Globus pallidus (tissue), 1 donor: ENCODE data around the gene MEIS2.

Experiments
- DNase-seq: peaks from one replicate; pipeline ENCODE4 v3.0.0-alpha.2; 2015; ENCODE audit warnings: low spot score

MEIS2 gene

GRCh38 chr15:36879568-36880222 lies 220.7 kb downstream of the MEIS2 start:
- no peak for DNase-seq

GRCh38 chr15:36878684-36879262 lies 221.6 kb downstream of the MEIS2 start:
- DNase-seq = no peak

GRCh38 chr15:36877796-36878683 lies 222.3 kb downstream of the MEIS2 start:
- no peak for DNase-seq

- DNase-seq = no peak
Measured at GRCh38 chr15:36877294-36877693, 223.1 kb downstream of the MEIS2 start.

- no peak for DNase-seq
Measured at GRCh38 chr15:36875740-36876334, 224.5 kb downstream of the MEIS2 start.

GRCh38 chr15:36874930-36875329 lies 225.4 kb downstream of the MEIS2 start:
- DNase-seq = no peak

- DNase-seq = no peak
Measured at GRCh38 chr15:36867436-36867835, 232.9 kb downstream of the MEIS2 start.

GRCh38 chr15:36866896-36867295 lies 233.5 kb downstream of the MEIS2 start:
- DNase-seq = no peak

- no peak for DNase-seq
Measured at GRCh38 chr15:36863570-36863969, 236.8 kb downstream of the MEIS2 start.

GRCh38 chr15:36860792-36861191 lies 239.6 kb downstream of the MEIS2 start:
- DNase-seq = no peak

- no peak for DNase-seq
Measured at GRCh38 chr15:36858423-36858822, 241.9 kb downstream of the MEIS2 start.

- DNase-seq = no peak
Measured at GRCh38 chr15:36856339-36856973, 243.9 kb downstream of the MEIS2 start.

- DNase-seq = no peak
Measured at GRCh38 chr15:36850864-36851263, 249.5 kb downstream of the MEIS2 start.

- no peak for DNase-seq
Measured at GRCh38 chr15:36845270-36845669, 255.1 kb downstream of the MEIS2 start.

- DNase-seq = no peak
Measured at GRCh38 chr15:36844534-36844998, 255.8 kb downstream of the MEIS2 start.

- no peak for DNase-seq
Measured at GRCh38 chr15:36843822-36844221, 256.5 kb downstream of the MEIS2 start.

- DNase-seq = no peak
Measured at GRCh38 chr15:36841193-36841592, 259.2 kb downstream of the MEIS2 start.
